PC-9 (cell line): Measurements from ENCODE around the gene ROR2. TPM values are rescaled to one million over a fixed set of nuclear protein-coding genes. Genes with fewer than 3 reads are reported as not detected.

Source experiments
- BruUV-seq: library from RNA; stranded (reverse); fragments of 400-500 nt; replicated peaks from 2 replicates; lab custom pipeline; 2021; lab: Mats Ljungman, UMichigan
- CTCF ChIA-PET: fragments of 300-600 bp; sonication (Branson Sonifier 250); formaldehyde crosslinking; loops from one replicate; lab custom pipeline; 2022; ENCODE audit warnings: antibody characterized with exemption; lab: Charles Lee
- POLR2A ChIA-PET: fragments of 300-600 bp; sonication (Branson Sonifier 250); formaldehyde crosslinking; loops from one replicate; lab custom pipeline; 2022; ENCODE audit warnings: antibody characterized with exemption; ENCODE audit not compliant: unreplicated experiment; lab: Charles Lee
- DNase-seq, 2 experiments: peaks; one replicate each; pipeline versions ENCODE4 v3.0.0 to v3.0.0-alpha.2; 2015 to 2022; ENCODE audit warnings: mixed read lengths in 1 of 2
- H2AFZ ChIP-seq: fragments of 200-600 bp; sonication (generic); 2 replicates; pipeline ENCODE4 v1.8.1; 2017; ENCODE audit warnings: antibody characterized with exemption
- H3F3A ChIP-seq: fragments of 200-600 bp; sonication (generic); 2 replicates; pipeline ENCODE4 v1.8.1; 2017; ENCODE audit warnings: antibody characterized with exemption, mild to moderate bottlenecking, low read depth; ENCODE audit not compliant: insufficient read depth
- H3K27ac ChIP-seq: fragments of 200-600 bp; sonication (generic); 2 replicates; pipeline ENCODE4 v1.6.1; 2016; ENCODE audit warnings: mixed run types
- H3K27me3 ChIP-seq: fragments of 200-600 bp; sonication (generic); 2 replicates; pipeline ENCODE4 v1.6.1; 2016; ENCODE audit warnings: low read depth, mixed run types; ENCODE audit not compliant: insufficient read depth
- H3K36me3 ChIP-seq: fragments of 200-600 bp; sonication (generic); 2 replicates; pipeline ENCODE4 v1.6.1; 2016; ENCODE audit warnings: low read depth, mixed run types
- H3K4me1 ChIP-seq: fragments of 200-600 bp; sonication (generic); replicated peaks from 2 replicates; pipeline ENCODE4 v1.6.1; 2016; ENCODE audit warnings: mixed run types; ENCODE audit not compliant: insufficient read depth
- H3K4me2 ChIP-seq: fragments of 200-600 bp; sonication (generic); 2 replicates; pipeline ENCODE4 v1.6.1; 2017; ENCODE audit warnings: mixed run types
- H3K4me3 ChIP-seq: fragments of 200-600 bp; sonication (generic); 2 replicates; pipeline ENCODE4 v1.6.1; 2016; ENCODE audit warnings: mixed run types
- H3K79me2 ChIP-seq: fragments of 200-600 bp; sonication (generic); 2 replicates; pipeline ENCODE4 v1.6.1; 2017; ENCODE audit warnings: low read depth, mixed run types
- H3K9me2 ChIP-seq: fragments of 200-600 bp; sonication (generic); 2 replicates; pipeline ENCODE4 v1.8.1; 2017; ENCODE audit warnings: mild to moderate bottlenecking; ENCODE audit not compliant: insufficient read depth
- H3K9me3 ChIP-seq: fragments of 200-600 bp; sonication (generic); 2 replicates; pipeline ENCODE4 v1.8.1; 2016; ENCODE audit warnings: low read depth; ENCODE audit not compliant: insufficient read depth
- H4K20me1 ChIP-seq: fragments of 200-600 bp; sonication (generic); 2 replicates; pipeline ENCODE4 v1.8.1; 2017; ENCODE audit not compliant: insufficient read depth
- CTCF ChIP-seq: fragments of 200-600 bp; sonication (generic); conservative IDR thresholded peaks from 2 replicates; pipeline ENCODE4 v1.6.1; 2017; ENCODE audit warnings: mixed run types, antibody characterized with exemption, mild to moderate bottlenecking, moderate library complexity
- EZH2 ChIP-seq: fragments of 200-600 bp; sonication (generic); IDR thresholded peaks from 2 replicates; pipeline ENCODE4 v1.8.0; 2017; ENCODE audit warnings: antibody characterized with exemption, low read depth
- intact Hi-C: fragments of 100-400 bp; cut with micrococcal nuclease; formaldehyde crosslinking; loops from one replicate; pipeline ENCODE4 v1.10.0; 2022; ENCODE audit not compliant: unreplicated experiment
- total RNA-seq: library from RNA; stranded (reverse); gene quantifications from 2 replicates; pipeline ENCODE4 v1.2.3, GENCODE V29; 2021

Gene ROR2
- total RNA-seq, 1 experiment from 2014 or later: not detected

DNA sequence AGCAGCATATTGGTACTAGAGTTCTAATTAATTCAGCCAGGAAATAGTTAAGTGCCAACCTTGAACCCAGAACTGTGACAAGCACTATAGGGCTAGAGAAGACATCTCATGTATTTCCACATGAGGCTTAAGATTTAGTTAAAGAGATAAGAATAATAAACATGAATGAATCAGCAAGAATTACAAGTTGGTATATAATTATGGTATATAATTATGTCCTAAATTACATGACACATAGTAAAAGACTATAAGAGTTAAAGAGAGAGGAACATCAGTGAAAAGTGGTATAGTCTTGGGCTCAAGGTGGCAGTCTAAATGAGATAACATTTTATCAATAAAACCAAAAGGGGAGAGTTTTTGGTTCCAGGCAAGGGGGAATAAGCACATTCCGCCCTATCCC lies 303.3 kb downstream of the ROR2 start:
- TF ChIP-seq CTCF (no peak), EZH2 (no peak)
- Histone ChIP-seq H3K4me2 (no peak overlapping the region), H3K9me2 (no peaks in the 10 kb centered on the region), H2AFZ (no peak overlapping the region), H3K4me3 (no peak overlapping the region), H3K36me3 (no peaks in the 10 kb centered on the region), H3K79me2 (no peaks in the 10 kb centered on the region), H3F3A (no peaks in the 10 kb centered on the region), H3K27me3 (no peaks in the 10 kb centered on the region), H3K4me1 (no peaks in the 10 kb centered on the region), H3K27ac (no peak overlapping the region), H3K9me3 (no peaks in the 10 kb centered on the region), H4K20me1 (no peaks in the 10 kb centered on the region; the same call in 1 of the 2 replicates)
- CTCF ChIA-PET: no interaction called here
- BruUV-seq: no TSS peak
- DNase-seq: no peak
- POLR2A ChIA-PET: no interaction called here
- intact Hi-C loops: no loop called here

- Histone ChIP-seq H4K20me1 (no peaks in the 10 kb centered on the region; the same call in 1 of the 2 replicates), H3K27me3 (no peaks in the 10 kb centered on the region), H3K79me2 (no peaks in the 10 kb centered on the region), H3K9me3 (peaks cover 4% of the 10 kb centered on the region; the same call in 1 of the 2 replicates), H3K4me3 (no peak overlapping the region), H3K9me2 (no peaks in the 10 kb centered on the region), H2AFZ (no peak overlapping the region), H3K27ac (no peak overlapping the region), H3K4me2 (no peak overlapping the region), H3K4me1 (no peaks in the 10 kb centered on the region), H3K36me3 (no peaks in the 10 kb centered on the region), H3F3A (no peaks in the 10 kb centered on the region)
- DNase-seq: no peak
- ChIA-PET CTCF (no interaction called here), POLR2A (no interaction called here)
- intact Hi-C loops: no loop called here
- TF ChIP-seq CTCF (no peak), EZH2 (no peak)
- no TSS peak for BruUV-seq
Observed at GRCh38 chr9:91644433-91644832, 305.6 kb downstream of the ROR2 start.

DNA sequence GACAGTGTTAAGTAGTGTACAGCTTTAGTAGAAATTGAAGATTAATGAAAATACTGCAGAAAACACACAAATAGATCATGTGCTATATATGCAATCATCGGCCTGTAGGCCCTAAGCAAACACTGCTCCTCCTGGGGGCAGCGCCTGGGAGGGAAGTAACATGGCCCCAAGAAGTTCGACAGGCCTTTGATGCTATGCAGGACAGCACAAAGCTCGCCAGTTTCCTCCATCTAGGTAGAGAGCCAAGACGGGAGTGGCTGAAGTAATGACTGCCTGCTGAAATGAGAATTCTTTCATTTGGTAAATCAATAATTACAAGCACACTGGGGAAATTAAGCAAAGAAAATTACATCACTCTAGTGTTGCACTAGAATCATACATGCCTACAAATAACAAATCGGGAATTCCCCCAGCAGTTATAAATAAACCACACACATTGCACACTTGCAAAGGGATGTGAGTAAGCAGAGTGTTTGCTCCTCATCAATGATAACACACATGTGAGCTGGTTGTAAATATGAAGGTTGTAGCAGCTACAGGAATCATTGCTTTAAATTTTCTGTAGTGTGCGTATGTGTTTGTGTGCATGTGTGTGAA lies 306.4 kb downstream of the ROR2 start:
- intact Hi-C loops: no loop called here
- no peaks in the 10 kb centered on the region for H3K36me3 ChIP-seq
- no TSS peak for BruUV-seq
- H2AFZ ChIP-seq: no peak overlapping the region
- no peaks in the 10 kb centered on the region for H3K9me2 ChIP-seq
- ChIA-PET CTCF (no interaction called here), POLR2A (no interaction called here)
- no peak overlapping the region for H3K4me3 ChIP-seq
- TF ChIP-seq CTCF (no peak), EZH2 (no peak)
- H4K20me1 ChIP-seq: no peaks in the 10 kb centered on the region
- DNase-seq: no peak
- no peaks in the 10 kb centered on the region for H3K79me2 ChIP-seq
- H3K27me3 ChIP-seq: no peaks in the 10 kb centered on the region
- peaks cover 4% of the 10 kb centered on the region; the same call in 1 of the 2 replicates for H3K9me3 ChIP-seq
- H3K4me2 ChIP-seq: no peak overlapping the region
- no peak overlapping the region for H3K27ac ChIP-seq
- no peaks in the 10 kb centered on the region for H3F3A ChIP-seq
- H3K4me1 ChIP-seq: no peaks in the 10 kb centered on the region
